KMS-11 (cell line): ENCODE data around the gene GRK2.
"Not testable (repeated sequence)": the region's sequence is repeated elsewhere in the genome, so short reads cannot be mapped to it uniquely, and the experiment has no call there.

Source experiments
- H2AFZ ChIP-seq: fragments of 200-600 bp; sonication (generic); 2 replicates; pipeline ENCODE4 v1.6.1; 2016; ENCODE audit warnings: antibody characterized with exemption, mixed run types, low read depth
- H3K27ac ChIP-seq: fragments of 200-600 bp; sonication (generic); 2 replicates; pipeline ENCODE4 v1.6.1; 2016; ENCODE audit warnings: mild to moderate bottlenecking, mixed run types
- H3K27me3 ChIP-seq: fragments of 200-600 bp; sonication (generic); 2 replicates; pipeline ENCODE4 v1.6.1; 2017; ENCODE audit warnings: mild to moderate bottlenecking, low read depth, mixed run types, moderate library complexity; ENCODE audit not compliant: insufficient read depth
- H3K36me3 ChIP-seq: fragments of 200-600 bp; sonication (generic); 2 replicates; pipeline ENCODE4 v1.6.1; 2017; ENCODE audit warnings: mild to moderate bottlenecking, mixed run types; ENCODE audit not compliant: insufficient read depth
- H3K4me1 ChIP-seq: fragments of 200-600 bp; sonication (generic); 2 replicates; pipeline ENCODE4 v1.6.1; 2016; ENCODE audit warnings: mild to moderate bottlenecking, low read depth, mixed run types; ENCODE audit not compliant: poor library complexity, severe bottlenecking
- H3K4me2 ChIP-seq: fragments of 200-600 bp; sonication (generic); 2 replicates; pipeline ENCODE4 v1.7.0; 2016; ENCODE audit warnings: mild to moderate bottlenecking, mixed run types
- H3K4me3 ChIP-seq: fragments of 200-600 bp; sonication (generic); IDR thresholded peaks from 2 replicates; pipeline ENCODE4 v1.6.1; 2017; ENCODE audit warnings: low read depth, low read length, mixed read lengths; ENCODE audit not compliant: insufficient read depth
- H3K79me2 ChIP-seq: fragments of 200-600 bp; sonication (generic); 2 replicates; pipeline ENCODE4 v1.6.1; 2016; ENCODE audit warnings: low read depth, mixed run types; ENCODE audit not compliant: insufficient read depth
- H3K9ac ChIP-seq: fragments of 200-600 bp; sonication (generic); 2 replicates; pipeline ENCODE4 v1.6.1; 2016; ENCODE audit warnings: mild to moderate bottlenecking, mixed run types
- H4K20me1 ChIP-seq: fragments of 200-600 bp; sonication (generic); 2 replicates; pipeline ENCODE4 v1.6.1; 2016; ENCODE audit warnings: mild to moderate bottlenecking, mixed run types; ENCODE audit not compliant: insufficient read depth
- TF ChIP-seq, protein P1 (sequence below): fragments of 200-600 bp; sonication (generic); conservative IDR thresholded peaks from 2 replicates; pipeline ENCODE4 v1.6.1; 2017; ENCODE audit warnings: low read depth, mild to moderate bottlenecking, antibody characterized with exemption, low read length, moderate library complexity, mixed read lengths

GRK2 gene

DNA sequence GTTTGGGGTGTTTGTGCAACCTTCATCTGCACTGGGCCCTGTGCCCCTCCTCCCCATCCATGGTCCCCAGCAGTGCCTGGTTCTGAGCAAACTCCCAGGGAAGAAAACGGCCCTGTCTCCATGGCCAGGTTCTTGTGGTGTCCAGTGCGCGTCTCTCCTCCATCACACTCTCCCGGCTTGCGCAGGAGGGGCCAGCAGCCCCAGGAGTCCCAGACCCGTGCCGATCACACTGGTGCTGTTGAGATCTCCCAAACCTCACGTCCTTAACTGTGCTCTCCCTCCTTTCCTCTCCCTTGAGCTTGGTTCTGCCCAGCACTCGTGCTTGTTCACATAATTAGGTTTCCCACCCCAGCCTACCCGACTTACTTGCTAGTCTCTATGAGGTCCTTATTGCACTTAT is 10.9 kb upstream of the GRK2 start:
- H3K79me2 ChIP-seq, result no peaks in the 10 kb centered on the region

DNA sequence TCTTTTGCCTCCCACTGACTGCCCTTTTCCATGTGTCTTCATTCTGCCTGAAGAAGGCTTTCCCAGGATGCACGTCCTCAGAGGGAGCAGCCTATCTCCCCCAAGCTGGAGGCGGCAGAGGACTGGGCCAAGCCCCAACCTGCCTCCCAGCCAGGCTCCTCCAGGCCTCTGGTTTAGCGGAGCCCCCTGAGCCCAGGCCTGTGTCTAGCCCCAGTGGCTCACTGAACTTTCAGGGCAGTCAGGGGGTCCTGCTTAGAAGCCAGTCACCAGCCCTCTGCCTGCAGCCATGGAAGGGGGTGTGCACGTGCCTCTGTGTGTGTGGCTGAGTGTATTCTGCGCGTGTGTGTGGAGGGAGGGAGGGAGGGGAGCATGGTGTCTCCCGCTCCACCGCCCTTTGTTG is 10.4 kb upstream of the GRK2 start:
- Histone ChIP-seq H3K9ac (no peak overlapping the region), H2AFZ (no peak overlapping the region), H3K4me1 (peaks cover 18% of the 10 kb centered on the region), H3K27me3 (no peaks in the 10 kb centered on the region), H3K79me2 (no peaks in the 10 kb centered on the region), H4K20me1 (peaks cover 8% of the 10 kb centered on the region; the same call in 1 of the 2 replicates), H3K36me3 (peaks cover 25% of the 10 kb centered on the region; the same call in 1 of the 2 replicates), H3K4me2 (no peak overlapping the region), H3K27ac (no peak overlapping the region), H3K4me3 (no peak overlapping the region)
- TF ChIP-seq, protein P1, sequence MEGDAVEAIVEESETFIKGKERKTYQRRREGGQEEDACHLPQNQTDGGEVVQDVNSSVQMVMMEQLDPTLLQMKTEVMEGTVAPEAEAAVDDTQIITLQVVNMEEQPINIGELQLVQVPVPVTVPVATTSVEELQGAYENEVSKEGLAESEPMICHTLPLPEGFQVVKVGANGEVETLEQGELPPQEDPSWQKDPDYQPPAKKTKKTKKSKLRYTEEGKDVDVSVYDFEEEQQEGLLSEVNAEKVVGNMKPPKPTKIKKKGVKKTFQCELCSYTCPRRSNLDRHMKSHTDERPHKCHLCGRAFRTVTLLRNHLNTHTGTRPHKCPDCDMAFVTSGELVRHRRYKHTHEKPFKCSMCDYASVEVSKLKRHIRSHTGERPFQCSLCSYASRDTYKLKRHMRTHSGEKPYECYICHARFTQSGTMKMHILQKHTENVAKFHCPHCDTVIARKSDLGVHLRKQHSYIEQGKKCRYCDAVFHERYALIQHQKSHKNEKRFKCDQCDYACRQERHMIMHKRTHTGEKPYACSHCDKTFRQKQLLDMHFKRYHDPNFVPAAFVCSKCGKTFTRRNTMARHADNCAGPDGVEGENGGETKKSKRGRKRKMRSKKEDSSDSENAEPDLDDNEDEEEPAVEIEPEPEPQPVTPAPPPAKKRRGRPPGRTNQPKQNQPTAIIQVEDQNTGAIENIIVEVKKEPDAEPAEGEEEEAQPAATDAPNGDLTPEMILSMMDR, result no peak

More for the DNA sequence above, 10.9 kb upstream of the GRK2 start:
- TF ChIP-seq, protein P1, result no peak
- Histone ChIP-seq H3K36me3 (peaks cover 25% of the 10 kb centered on the region; the same call in 1 of the 2 replicates), H3K4me3 (no peak overlapping the region), H3K27ac (no peak overlapping the region), H3K4me1 (peaks cover 19% of the 10 kb centered on the region), H3K4me2 (no peak overlapping the region), H4K20me1 (peaks cover 8% of the 10 kb centered on the region; the same call in 1 of the 2 replicates), H3K9ac (no peak overlapping the region), H3K27me3 (no peaks in the 10 kb centered on the region), H2AFZ (no peak overlapping the region)

DNA sequence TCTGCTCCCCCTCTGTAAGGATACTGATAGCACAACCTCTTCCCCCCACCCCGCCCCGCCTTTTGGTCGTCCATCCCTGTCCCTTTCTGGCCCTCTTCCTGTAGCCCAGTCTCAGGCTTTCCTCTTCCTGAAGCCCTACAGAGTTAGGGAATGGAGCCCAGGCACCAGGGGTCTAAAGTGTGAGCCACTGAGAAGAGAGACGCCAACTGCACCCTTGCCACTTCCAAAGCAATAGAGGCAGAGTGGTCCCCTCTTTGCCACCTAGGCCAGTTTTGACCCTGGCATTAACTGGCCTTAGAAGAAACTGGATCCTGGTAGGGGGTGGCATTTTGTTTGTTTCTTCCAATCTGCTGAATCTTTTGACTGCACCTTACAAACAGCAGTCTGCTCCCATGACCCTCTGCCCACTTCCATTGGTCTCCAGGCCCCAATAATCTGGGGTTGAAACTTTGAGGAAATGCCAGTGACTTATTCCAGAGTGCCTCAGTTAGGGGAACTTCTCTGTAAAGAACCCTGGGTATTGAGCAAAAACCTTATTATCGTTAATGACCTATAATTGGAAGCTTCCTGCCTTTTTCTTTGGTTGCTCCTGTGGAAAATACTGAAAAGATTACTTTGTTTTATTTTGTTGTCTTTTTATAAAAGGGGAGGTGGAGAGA is 9.7 kb upstream of the GRK2 start:
- peaks cover 8% of the 10 kb centered on the region; the same call in 1 of the 2 replicates for H4K20me1 ChIP-seq
- H2AFZ ChIP-seq, result no peak overlapping the region
- peaks cover 18% of the 10 kb centered on the region; the same call in 1 of the 2 replicates for H3K36me3 ChIP-seq
- H3K9ac ChIP-seq, result no peak overlapping the region
- H3K79me2 ChIP-seq, result no peaks in the 10 kb centered on the region
- H3K4me3 ChIP-seq, result no peak overlapping the region
- no peak overlapping the region for H3K4me2 ChIP-seq
- H3K27ac ChIP-seq, result no peak overlapping the region
- H3K4me1 ChIP-seq, result peaks cover 10% of the 10 kb centered on the region
- no peaks in the 10 kb centered on the region for H3K27me3 ChIP-seq
- TF ChIP-seq, protein P1, result no peak

DNA sequence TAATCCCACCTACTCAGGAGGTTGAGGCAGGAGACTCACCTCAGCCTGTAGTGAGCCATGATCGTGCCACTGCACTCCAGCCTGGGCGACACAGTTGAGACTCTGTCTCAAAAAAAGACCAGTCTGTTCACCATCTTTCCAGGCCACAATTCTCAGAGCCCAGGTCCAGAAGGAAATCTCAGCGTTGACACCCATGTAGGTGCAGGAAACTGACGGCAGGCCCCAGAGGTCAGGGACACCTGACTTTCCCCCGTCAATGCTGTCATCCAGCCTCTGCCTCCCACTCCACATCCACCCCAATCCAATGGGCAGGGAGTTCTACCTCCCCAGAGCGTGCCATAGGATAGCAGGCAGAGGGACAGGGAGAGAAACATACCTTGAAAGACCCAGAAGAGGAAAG is 5.9 kb upstream of the GRK2 start:
- Histone ChIP-seq H3K27ac (no peak overlapping the region), H3K4me1 (peaks cover 16% of the 10 kb centered on the region), H3K79me2 (no peaks in the 10 kb centered on the region), H3K4me3 (no peak overlapping the region), H4K20me1 (no peaks in the 10 kb centered on the region; the same call in 1 of the 2 replicates), H3K27me3 (no peaks in the 10 kb centered on the region), H3K9ac (no peak overlapping the region), H3K4me2 (no peak overlapping the region), H2AFZ (no peak overlapping the region), H3K36me3 (0 out of 2 replicates have a peak, but pooled peaks cover 4% of the 10 kb centered on the region)
- TF ChIP-seq, protein P1, result no peak

DNA sequence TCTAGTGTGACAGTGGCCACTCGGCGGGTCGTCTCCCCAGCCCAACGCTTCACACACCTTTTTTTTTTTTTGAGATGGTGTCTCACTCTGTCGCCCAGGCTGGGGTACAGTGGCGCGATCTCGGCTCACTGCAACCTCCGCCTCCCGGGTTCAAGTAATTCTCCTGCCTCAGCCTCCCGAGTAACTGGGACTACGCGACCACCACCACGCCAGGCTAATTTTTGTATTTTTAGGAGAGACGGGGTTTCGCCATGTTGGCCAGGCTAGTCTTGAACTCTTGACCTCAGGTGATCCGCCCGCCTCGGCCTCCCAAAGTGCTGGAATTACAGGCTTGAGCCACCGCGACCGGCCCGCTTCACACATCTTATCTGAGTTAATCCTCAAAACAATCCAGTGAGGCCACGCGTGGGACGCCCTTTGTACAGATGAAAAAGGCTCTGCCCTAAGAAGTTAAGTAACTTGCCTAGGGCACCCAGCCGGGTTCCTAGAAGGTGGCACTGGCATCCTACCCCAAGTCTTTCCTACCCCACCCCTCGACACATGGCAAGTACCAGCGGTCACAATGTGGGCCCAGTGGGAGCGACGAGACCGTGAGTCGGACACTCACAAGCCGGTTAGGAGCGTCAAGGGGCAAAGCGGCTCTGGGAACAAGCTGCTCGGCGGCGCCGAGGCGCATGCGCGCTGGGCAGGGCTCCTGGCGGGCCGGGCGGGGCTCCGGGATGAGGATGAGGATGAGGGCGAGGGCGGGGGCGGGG is 5.2 kb upstream of the GRK2 start:
- not testable (repeated sequence) for H3K4me2 ChIP-seq, H3K36me3 ChIP-seq, H3K27me3 ChIP-seq, H3K4me3 ChIP-seq, H4K20me1 ChIP-seq, H3K79me2 ChIP-seq, H3K27ac ChIP-seq, H2AFZ ChIP-seq, H3K9ac ChIP-seq
- peaks cover 16% of the 10 kb centered on the region for H3K4me1 ChIP-seq
